Measurements from ENCODE around the gene ATG7. TPM values are rescaled to one million over a fixed set of nuclear protein-coding genes. Genes with fewer than 3 reads are reported as not detected.

Gene ATG7
- polyA plus RNA-seq, 2 of the 4 experiments (the other 2 are of a cell fraction), result 27.2 to 41.2 TPM

- Histone ChIP-seq H3K4me2 (no peak overlapping the region), H3K9me3 (no peaks in the 10 kb centered on the region), H3K4me1 (no peaks in the 10 kb centered on the region), H3K4me3 (no peak overlapping the region), H3K27ac (no peak overlapping the region)
- POLR2A ChIA-PET, result no interaction called here
- TF ChIP-seq FOSL2 (IDR thresholded peaks at IDR 0.05) (no peak), FOSL2 (CRISPR knock-in tag; IDR thresholded peaks at IDR 0.05) (no peak), MAZ (IDR thresholded peaks at IDR 0.05; ENCODE audit: borderline replicate concordance, low read depth, low read length) (no peak)
- CTCF ChIA-PET, result interaction anchor here (1.2 to 7.6 kb wide), 4 partner anchors 9 to 1098 kb away, joined by 3 to 132 read pairs (median 30); no protein-coding TSS in a partner anchor
- DNase-seq (ENCODE audit: low read depth in 1 of 2, low spot score in 1 of 2) (no peak), FAIRE-seq (no peak), ATAC-seq (no peak)
- WGBS (ENCODE audit: missing lambda C conversion rate), result 75% methylated on average over 4 of the region's 4 CpGs
Measured at GRCh38 chr3:11381563-11381962, 109.4 kb downstream of the ATG7 start.

GRCh38 chr3:11382146-11382745, 110.0 kb downstream of the ATG7 start:
- ChIA-PET CTCF (interaction anchor here (7.6 kb wide), 1 partner anchor 271 kb away, joined by 132 read pairs; no protein-coding TSS in a partner anchor), POLR2A (no interaction called here)
- TF ChIP-seq, protein P1, sequence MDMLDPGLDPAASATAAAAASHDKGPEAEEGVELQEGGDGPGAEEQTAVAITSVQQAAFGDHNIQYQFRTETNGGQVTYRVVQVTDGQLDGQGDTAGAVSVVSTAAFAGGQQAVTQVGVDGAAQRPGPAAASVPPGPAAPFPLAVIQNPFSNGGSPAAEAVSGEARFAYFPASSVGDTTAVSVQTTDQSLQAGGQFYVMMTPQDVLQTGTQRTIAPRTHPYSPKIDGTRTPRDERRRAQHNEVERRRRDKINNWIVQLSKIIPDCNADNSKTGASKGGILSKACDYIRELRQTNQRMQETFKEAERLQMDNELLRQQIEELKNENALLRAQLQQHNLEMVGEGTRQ (IDR thresholded peaks at IDR 0.05), result no peak
- TF ChIP-seq, protein P2, sequence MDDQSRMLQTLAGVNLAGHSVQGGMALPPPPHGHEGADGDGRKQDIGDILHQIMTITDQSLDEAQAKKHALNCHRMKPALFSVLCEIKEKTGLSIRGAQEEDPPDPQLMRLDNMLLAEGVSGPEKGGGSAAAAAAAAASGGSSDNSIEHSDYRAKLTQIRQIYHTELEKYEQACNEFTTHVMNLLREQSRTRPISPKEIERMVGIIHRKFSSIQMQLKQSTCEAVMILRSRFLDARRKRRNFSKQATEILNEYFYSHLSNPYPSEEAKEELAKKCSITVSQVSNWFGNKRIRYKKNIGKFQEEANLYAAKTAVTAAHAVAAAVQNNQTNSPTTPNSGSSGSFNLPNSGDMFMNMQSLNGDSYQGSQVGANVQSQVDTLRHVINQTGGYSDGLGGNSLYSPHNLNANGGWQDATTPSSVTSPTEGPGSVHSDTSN (IDR thresholded peaks at IDR 0.05), result no peak
- TF ChIP-seq TFCP2L1 (CRISPR knock-in tag; IDR thresholded peaks at IDR 0.05), result no peak
- no peak for ATAC-seq
- no peak overlapping the region for H3K27ac ChIP-seq
- H3K4me3 ChIP-seq, result no peak overlapping the region
- no peak for DNase-seq (ENCODE audit: low read depth in 1 of 2, low spot score in 1 of 2)
- FAIRE-seq, result no peak
- H3K4me2 ChIP-seq, result no peak overlapping the region
- no peaks in the 10 kb centered on the region for H3K9me3 ChIP-seq
- no peaks in the 10 kb centered on the region for H3K4me1 ChIP-seq
- WGBS (ENCODE audit: missing lambda C conversion rate), result 92% methylated on average over 8 of the region's 8 CpGs

DNA sequence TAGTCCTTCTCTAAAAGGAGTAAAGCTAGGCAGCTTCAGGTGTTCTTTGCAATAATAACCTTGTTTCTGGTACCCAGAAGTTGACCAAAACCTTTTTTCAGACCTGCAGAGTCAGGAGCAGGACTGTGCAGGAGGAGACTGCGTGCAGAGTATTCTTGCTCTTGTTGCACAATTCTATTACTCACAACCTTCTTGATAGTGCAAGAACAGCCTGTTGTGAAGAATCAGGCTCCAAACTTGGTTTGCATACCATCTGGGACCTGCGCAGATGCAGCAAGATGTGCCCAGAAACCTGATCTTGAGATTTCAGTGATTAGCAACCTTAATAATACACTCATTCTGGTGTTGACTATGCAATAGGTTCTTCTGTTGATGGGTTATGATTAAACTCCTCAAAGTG, 111.9 kb downstream of the ATG7 start:
- TF ChIP-seq MAFK (IDR thresholded peaks at IDR 0.05; ENCODE audit: partially characterized antibody), result no peak
- TF ChIP-seq ESRRA (IDR thresholded peaks at IDR 0.05; ENCODE audit: borderline replicate concordance, low read length), result no peak
- no peak for ATAC-seq
- ChIA-PET CTCF (interaction anchor here (0.9 to 1.3 kb wide), 2 partner anchors 260 to 273 kb away, joined by 3 to 4 read pairs; partner anchors contain the start of gene VGLL4), POLR2A (no interaction called here)
- Histone ChIP-seq H3K4me3 (no peak overlapping the region), H3K9me3 (no peaks in the 10 kb centered on the region), H3K4me1 (no peaks in the 10 kb centered on the region), H3K4me2 (no peak overlapping the region), H3K27ac (no peak overlapping the region)
- whole genome bisulfite sequencing (ENCODE audit: missing lambda C conversion rate), result 87% methylated on average over 2 of the region's 2 CpGs
- DNase-seq (ENCODE audit: low read depth in 1 of 2, low spot score in 1 of 2), result no peak
- no peak for FAIRE-seq

GRCh38 chr3:11385326-11385725, 113.1 kb downstream of the ATG7 start:
- no peaks in the 10 kb centered on the region for H3K4me1 ChIP-seq
- FAIRE-seq (no peak), DNase-seq (ENCODE audit: low read depth in 1 of 2, low spot score in 1 of 2) (no peak), ATAC-seq (no peak)
- no peak for TF ChIP-seq KDM1A (IDR thresholded peaks at IDR 0.05; ENCODE audit: low read depth)
- CTCF ChIA-PET, result interaction anchor here (1.6 kb wide), 1 partner anchor 326 kb away, joined by 3 read pairs; no protein-coding TSS in a partner anchor
- 0 out of 6 replicates have a peak overlapping the region, but pooled peaks of 1 of the 2 experiments have one; percentile 18 for H3K27ac ChIP-seq
- 65% methylated on average over 1 of the region's 1 CpG for WGBS (ENCODE audit: missing lambda C conversion rate)
- POLR2A ChIA-PET, result interaction anchor here (0.9 kb wide), 1 partner anchor 258 kb away, joined by 3 read pairs; the partner anchor contains the start of gene VGLL4
- H3K4me3 ChIP-seq, result no peak overlapping the region
- H3K4me2 ChIP-seq, result no peak overlapping the region
- H3K9me3 ChIP-seq, result no peaks in the 10 kb centered on the region

DNA sequence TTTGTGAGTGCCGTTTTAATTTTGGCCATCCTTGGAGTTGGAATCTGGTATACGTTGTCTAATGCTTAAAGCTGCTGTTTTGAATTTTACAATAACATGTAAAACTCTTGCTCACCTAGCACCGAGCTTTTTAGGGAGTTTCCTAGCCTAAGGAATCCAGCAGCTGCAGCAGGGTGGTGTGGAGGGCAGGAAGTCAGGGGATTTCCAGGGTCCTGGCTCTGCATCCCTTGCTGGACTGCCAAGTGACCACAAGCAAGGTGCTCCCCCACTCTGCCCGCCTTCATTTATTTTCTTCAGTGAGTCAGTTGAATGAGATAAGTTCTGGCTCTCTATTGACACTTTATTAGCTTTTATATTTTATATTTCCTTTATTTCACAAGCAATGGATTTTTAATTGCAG, 113.7 kb downstream of the ATG7 start:
- WGBS (ENCODE audit: missing lambda C conversion rate), result 51% methylated on average over 4 of the region's 4 CpGs
- no peak for FAIRE-seq
- CTCF ChIA-PET, result interaction anchor here (1.6 kb wide), 1 partner anchor 326 kb away, joined by 3 read pairs; no protein-coding TSS in a partner anchor
- DNase-seq (ENCODE audit: low read depth in 1 of 2, low spot score in 1 of 2), result peak in 1 of 2 experiments; percentile 6
- H3K9me3 ChIP-seq, result no peaks in the 10 kb centered on the region
- H3K27ac ChIP-seq, result no peak overlapping the region
- peaks cover 3% of the 10 kb centered on the region; the same call in 1 of the 3 replicates for H3K4me1 ChIP-seq
- ATAC-seq, result peak in 1 of 2 experiments; percentile 68; a peak in 3 of 6 replicates
- TF ChIP-seq, protein P3, sequence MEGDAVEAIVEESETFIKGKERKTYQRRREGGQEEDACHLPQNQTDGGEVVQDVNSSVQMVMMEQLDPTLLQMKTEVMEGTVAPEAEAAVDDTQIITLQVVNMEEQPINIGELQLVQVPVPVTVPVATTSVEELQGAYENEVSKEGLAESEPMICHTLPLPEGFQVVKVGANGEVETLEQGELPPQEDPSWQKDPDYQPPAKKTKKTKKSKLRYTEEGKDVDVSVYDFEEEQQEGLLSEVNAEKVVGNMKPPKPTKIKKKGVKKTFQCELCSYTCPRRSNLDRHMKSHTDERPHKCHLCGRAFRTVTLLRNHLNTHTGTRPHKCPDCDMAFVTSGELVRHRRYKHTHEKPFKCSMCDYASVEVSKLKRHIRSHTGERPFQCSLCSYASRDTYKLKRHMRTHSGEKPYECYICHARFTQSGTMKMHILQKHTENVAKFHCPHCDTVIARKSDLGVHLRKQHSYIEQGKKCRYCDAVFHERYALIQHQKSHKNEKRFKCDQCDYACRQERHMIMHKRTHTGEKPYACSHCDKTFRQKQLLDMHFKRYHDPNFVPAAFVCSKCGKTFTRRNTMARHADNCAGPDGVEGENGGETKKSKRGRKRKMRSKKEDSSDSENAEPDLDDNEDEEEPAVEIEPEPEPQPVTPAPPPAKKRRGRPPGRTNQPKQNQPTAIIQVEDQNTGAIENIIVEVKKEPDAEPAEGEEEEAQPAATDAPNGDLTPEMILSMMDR (IDR thresholded peaks at IDR 0.05), result no peak
- TF ChIP-seq ZSCAN20 (CRISPR knock-in tag; IDR thresholded peaks at IDR 0.05), result no peak
- no peak overlapping the region for H3K4me3 ChIP-seq
- H3K4me2 ChIP-seq, result no peak overlapping the region
- POLR2A ChIA-PET, result interaction anchor here (0.9 kb wide), 1 partner anchor 258 kb away, joined by 3 read pairs; the partner anchor contains the start of gene VGLL4

All from A549 (cell line).